Subcutaneous adipose tissue (tissue), 4 donors: ENCODE results near the gene SGO2. TPM values are rescaled to one million over a fixed set of nuclear protein-coding genes. Genes with fewer than 3 reads are reported as not detected.

ENCODE experiments used
- CTCF ChIP-seq: fragments of 450-650 bp; IDR thresholded peaks from one replicate; pipeline ENCODE4 v1.5.1; 2016; ENCODE audit warnings: low read depth, mild to moderate bottlenecking, control low read depth, antibody characterized with exemption, moderate library complexity
- total RNA-seq, 4 donors: library from RNA; depleted of rRNA; stranded (reverse); fragments of >200 nt; gene quantifications; one replicate each; pipeline ENCODE4 v1.1.0, GENCODE V29; 2016

The SGO2 gene
- total RNA-seq, 4 donors from 2014 or later: 3.5 to 7.7 (median 4.1) TPM

GRCh38 chr2:200523158-200523557 is 2.8 kb upstream of the SGO2 start:
- no peak for TF ChIP-seq CTCF

- TF ChIP-seq CTCF: no peak
These were observed 2.4 kb upstream of the SGO2 start for GRCh38 chr2:200523604-200524003.

GRCh38 chr2:200525066-200525465 is 941 bp upstream of the SGO2 start:
- no peak for TF ChIP-seq CTCF

- TF ChIP-seq CTCF: no peak
These were observed 491 bp upstream of the SGO2 start for GRCh38 chr2:200525551-200525881.

- no peak for TF ChIP-seq CTCF
These were observed 2.2 kb downstream of the SGO2 start for GRCh38 chr2:200528228-200528627.

DNA sequence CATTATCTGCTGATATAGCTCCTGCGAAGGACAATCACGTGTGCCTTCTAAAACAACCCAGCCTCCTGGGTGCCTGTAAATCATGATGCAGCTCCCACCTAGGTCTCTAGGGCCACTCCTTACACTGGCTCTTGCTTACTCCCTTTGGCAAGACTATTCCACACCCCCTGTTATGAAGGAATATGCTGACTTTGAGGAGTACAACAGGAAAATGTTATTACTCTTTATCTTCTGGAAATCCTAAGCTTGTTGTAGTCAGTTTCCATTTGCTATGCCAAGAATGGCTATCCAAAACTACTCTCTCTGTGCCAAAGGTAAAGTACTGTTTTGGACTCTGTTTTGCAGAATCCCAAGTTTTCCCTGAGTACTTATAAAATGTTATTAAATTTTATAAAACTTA is 7.7 kb downstream of the SGO2 start:
- no peak for TF ChIP-seq CTCF

DNA sequence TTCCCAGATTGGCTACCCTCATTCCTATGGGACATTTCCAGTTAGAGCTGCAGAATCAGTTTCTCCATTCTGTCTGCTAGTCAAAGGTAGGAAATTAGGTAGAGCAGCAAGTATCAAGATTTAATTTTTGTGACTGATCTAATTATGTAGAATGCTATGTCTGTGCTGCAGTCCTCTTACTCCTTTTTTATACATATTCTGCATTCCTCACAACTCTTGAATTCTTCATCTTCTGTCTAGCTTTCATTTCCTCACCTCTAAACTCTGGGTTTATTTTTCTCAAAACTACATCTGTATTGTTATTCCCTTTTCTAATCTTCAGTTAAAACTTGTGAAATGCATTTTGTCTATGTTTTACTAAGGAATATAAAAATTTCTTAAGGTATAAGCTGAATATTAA is 8.6 kb downstream of the SGO2 start:
- TF ChIP-seq CTCF: no peak

GRCh38 chr2:200538139-200538538 is 12.1 kb downstream of the SGO2 start:
- TF ChIP-seq CTCF: no peak
